ENCODE measurements around the gene IZUMO1. TPM values are rescaled to one million over a fixed set of nuclear protein-coding genes. Genes with fewer than 3 reads are reported as not detected.

IZUMO1 gene
- total and polyA plus RNA-seq, 2 of the 8 experiments (the other 6 are each of a cell fraction or from before 2014, with no cell fraction given) = 0.33 to 1.8 TPM

GRCh38 chr19:48711106-48711662 lies 35.5 kb downstream of the IZUMO1 start (continued):
- TF ChIP-seq CEBPB (IDR thresholded peaks at IDR 0.05; ENCODE audit: low read depth, low read length) (no peak), MAFK (IDR thresholded peaks at IDR 0.05; ENCODE audit: low read depth, low read length) (no peak)
